Testis (tissue), 3 donors: ENCODE data around the gene SEC62. TPM values are rescaled to one million over a fixed set of nuclear protein-coding genes. Genes with fewer than 3 reads are reported as not detected.

Source experiments
- DNase-seq: peaks from one replicate; pipeline ENCODE4 v3.0.0-alpha.2; 2019
- H3K27ac ChIP-seq, 2 donors: fragments of 200-600 bp; sonication (generic); one replicate each; pipeline ENCODE4 v1.5.1; 2019
- H3K27me3 ChIP-seq: fragments of 200-600 bp; sonication (generic); one replicate; pipeline ENCODE4 v1.5.1; 2019
- H3K36me3 ChIP-seq: fragments of 200-600 bp; sonication (generic); one replicate; pipeline ENCODE4 v1.5.1; 2017; ENCODE audit warnings: low read depth; ENCODE audit errors: missing control alignments
- H3K4me1 ChIP-seq: fragments of 200-600 bp; sonication (generic); one replicate; pipeline ENCODE4 v1.5.1; 2019
- H3K4me3 ChIP-seq, 2 donors: fragments of 200-600 bp; sonication (generic); one replicate each; pipeline ENCODE4 v1.5.1; 2017 to 2019
- H3K9me3 ChIP-seq: fragments of 200-600 bp; sonication (generic); one replicate; pipeline ENCODE4 v1.5.1; 2017
- CTCF ChIP-seq, 3 experiments: fragments of 450-650 bp in 2 of 3; fragments of 200-600 bp in 1 of 3; sonication (generic) in 1 of 3; IDR thresholded peaks; one replicate each; pipeline ENCODE4 v1.5.1; 2016 to 2019; ENCODE audit warnings: antibody characterized with exemption in 3 of 3, mild to moderate bottlenecking in 2 of 3, moderate library complexity in 1 of 3
- POLR2A ChIP-seq: fragments of 450-650 bp; IDR thresholded peaks from one replicate; pipeline ENCODE4 v1.6.1; 2017; ENCODE audit warnings: antibody characterized with exemption, mild to moderate bottlenecking, moderate library complexity
- WGBS, 2 donors: methylation state at CpG; one replicate each; pipeline ENCODE4 v1.1.5; 2018; 5-methylcytosine and 5-hydroxymethylcytosine counted together
- intact Hi-C: fragments of 100-400 bp; cut with DNase I; formaldehyde crosslinking; loops from one replicate; pipeline ENCODE4 v1.15.1; 2023; ENCODE audit warnings: low total_unique reads
- polyA plus RNA-seq: library from polyadenylated mRNA; stranded (reverse); fragments of 350-450 nt; fragmentation: Illumina TruSeq; extraction: RNeasy Lipid Tissue Mini Kit (QIAGEN cat#74804); gene quantifications from one replicate; pipeline ENCODE4 v1.2.3, GENCODE V29; 2014; ENCODE audit warnings: low read depth, low replicate concordance; ENCODE audit not compliant: insufficient read depth
- total RNA-seq, 2 donors: library from RNA; depleted of rRNA; stranded (reverse); fragments of >200 nt; gene quantifications; one replicate each; pipeline ENCODE4 v1.2.3, GENCODE V29; 2016

SEC62 gene
- total and polyA plus RNA-seq, 3 donors from 2014 or later: 23.2 to 45.1 (median 44.7) TPM

- H3K4me1 ChIP-seq: no peaks in the 10 kb centered on the region
- no peaks in the 10 kb centered on the region for H3K27me3 ChIP-seq
- H3K9me3 ChIP-seq: no peaks in the 10 kb centered on the region
- intact Hi-C loops: no loop called here
- no peak overlapping the region for H3K27ac ChIP-seq
- TF ChIP-seq POLR2A: no peak
- TF ChIP-seq CTCF (IDR thresholded peaks at IDR 0.05): no peak
- H3K36me3 ChIP-seq: no peaks in the 10 kb centered on the region
- no peak for DNase-seq
- no peak overlapping the region for H3K4me3 ChIP-seq
- 83 to 92% methylated on average over 7 of the region's 7 CpGs for WGBS, 2 donors
Observed at GRCh38 chr3:170043506-170043905, 76.9 kb downstream of the SEC62 start.

- TF ChIP-seq CTCF (IDR thresholded peaks at IDR 0.05) (no peak), POLR2A (no peak)
- intact Hi-C loops: no loop called here
- no peak for DNase-seq
- H3K27me3 ChIP-seq: no peaks in the 10 kb centered on the region
- WGBS, 2 donors: 91 to 94% methylated on average over 8 of the region's 8 CpGs
- H3K27ac ChIP-seq: no peak overlapping the region
- no peaks in the 10 kb centered on the region for H3K36me3 ChIP-seq
- H3K4me1 ChIP-seq: no peaks in the 10 kb centered on the region
- H3K4me3 ChIP-seq: no peak overlapping the region
- no peaks in the 10 kb centered on the region for H3K9me3 ChIP-seq
Observed at GRCh38 chr3:170044271-170044670, 77.7 kb downstream of the SEC62 start.

GRCh38 chr3:170044795-170045244 is 78.2 kb downstream of the SEC62 start:
- Histone ChIP-seq H3K27ac (no peak overlapping the region), H3K9me3 (no peaks in the 10 kb centered on the region), H3K27me3 (no peaks in the 10 kb centered on the region), H3K4me3 (no peak overlapping the region), H3K4me1 (no peaks in the 10 kb centered on the region), H3K36me3 (no peaks in the 10 kb centered on the region)
- whole genome bisulfite sequencing, 2 donors: 86 to 90% methylated on average over 8 of the region's 8 CpGs
- DNase-seq: no peak
- intact Hi-C loops: no loop called here
- TF ChIP-seq POLR2A: no peak
- no peak for TF ChIP-seq CTCF (IDR thresholded peaks at IDR 0.05)

GRCh38 chr3:170046269-170047132 is 79.9 kb downstream of the SEC62 start:
- no peaks in the 10 kb centered on the region for H3K36me3 ChIP-seq
- no peaks in the 10 kb centered on the region for H3K9me3 ChIP-seq
- TF ChIP-seq CTCF (IDR thresholded peaks at IDR 0.05): no peak
- TF ChIP-seq POLR2A: no peak
- DNase-seq: no peak
- WGBS, 2 donors: 66 to 79% methylated on average over 3 to 5 of the region's 5 CpGs
- H3K27me3 ChIP-seq: no peaks in the 10 kb centered on the region
- H3K27ac ChIP-seq: no peak overlapping the region
- no peaks in the 10 kb centered on the region for H3K4me1 ChIP-seq
- no peak overlapping the region for H3K4me3 ChIP-seq
- intact Hi-C loops: no loop called here

- intact Hi-C loops: no loop called here
- no peak for DNase-seq
- Histone ChIP-seq H3K36me3 (no peaks in the 10 kb centered on the region), H3K27me3 (no peaks in the 10 kb centered on the region), H3K4me3 (no peak overlapping the region), H3K27ac (no peak overlapping the region), H3K9me3 (no peaks in the 10 kb centered on the region), H3K4me1 (no peaks in the 10 kb centered on the region)
- 90 to 91% methylated on average over 3 of the region's 3 CpGs for WGBS, 2 donors
- no peak for TF ChIP-seq POLR2A
- no peak for TF ChIP-seq CTCF (IDR thresholded peaks at IDR 0.05)
Observed at GRCh38 chr3:170047133-170047404, 80.5 kb downstream of the SEC62 start.
